ENCODE results near the gene KCNG2.

Gene KCNG2

DNA sequence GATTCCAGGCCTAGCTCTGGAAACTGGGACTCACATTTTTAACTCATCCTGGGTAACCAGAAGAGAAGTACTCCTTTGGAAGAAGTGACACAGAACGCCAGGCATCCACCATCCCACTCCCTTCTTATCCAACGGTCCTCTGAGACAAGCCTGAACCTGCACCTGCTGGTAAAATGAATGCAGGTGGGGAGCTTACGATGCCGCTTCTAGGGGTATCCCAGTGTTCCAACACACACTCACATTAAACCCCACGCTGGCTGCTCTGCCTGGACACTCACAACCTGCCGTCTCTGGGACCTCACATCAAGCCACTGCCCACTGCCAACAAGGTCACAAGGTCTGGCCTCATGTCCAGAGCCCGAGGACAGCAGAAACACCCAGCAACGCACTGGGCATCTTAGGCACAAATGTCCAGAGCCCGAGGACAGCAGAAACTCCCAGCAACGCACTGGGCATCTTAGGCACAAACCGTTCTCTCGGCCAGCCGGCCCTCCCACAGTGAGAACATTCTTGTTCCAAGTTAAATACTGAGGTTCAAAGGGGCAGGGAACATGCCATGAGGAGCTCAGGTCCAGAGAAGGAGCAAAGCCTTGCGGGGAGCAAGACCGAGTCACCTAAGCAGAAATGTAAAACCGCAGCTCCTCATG, 143.9 kb downstream of the KCNG2 start:
- no peak for DNase-seq (ENCODE audit: low read depth)

DNA sequence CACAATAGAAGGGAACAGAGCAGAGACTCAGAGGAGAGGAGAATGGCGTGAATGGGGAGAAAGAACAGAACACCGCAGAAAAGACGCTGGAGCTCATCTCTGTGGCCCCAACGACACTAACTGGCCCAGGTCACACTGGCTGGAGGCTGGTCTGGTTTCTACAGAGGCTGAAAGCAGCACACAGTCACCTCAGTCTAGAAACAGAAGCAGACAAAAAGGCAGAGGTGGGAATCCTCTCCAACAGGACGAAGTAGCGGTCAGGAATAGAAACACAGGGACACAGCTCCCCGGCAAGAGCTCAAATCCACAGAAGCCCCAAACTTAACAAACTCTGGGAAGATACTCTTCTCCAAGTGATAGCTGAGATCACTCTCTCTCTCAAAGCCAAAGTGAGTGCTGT, 144.5 kb downstream of the KCNG2 start:
- DNase-seq (ENCODE audit: low read depth), result no peak

DNA sequence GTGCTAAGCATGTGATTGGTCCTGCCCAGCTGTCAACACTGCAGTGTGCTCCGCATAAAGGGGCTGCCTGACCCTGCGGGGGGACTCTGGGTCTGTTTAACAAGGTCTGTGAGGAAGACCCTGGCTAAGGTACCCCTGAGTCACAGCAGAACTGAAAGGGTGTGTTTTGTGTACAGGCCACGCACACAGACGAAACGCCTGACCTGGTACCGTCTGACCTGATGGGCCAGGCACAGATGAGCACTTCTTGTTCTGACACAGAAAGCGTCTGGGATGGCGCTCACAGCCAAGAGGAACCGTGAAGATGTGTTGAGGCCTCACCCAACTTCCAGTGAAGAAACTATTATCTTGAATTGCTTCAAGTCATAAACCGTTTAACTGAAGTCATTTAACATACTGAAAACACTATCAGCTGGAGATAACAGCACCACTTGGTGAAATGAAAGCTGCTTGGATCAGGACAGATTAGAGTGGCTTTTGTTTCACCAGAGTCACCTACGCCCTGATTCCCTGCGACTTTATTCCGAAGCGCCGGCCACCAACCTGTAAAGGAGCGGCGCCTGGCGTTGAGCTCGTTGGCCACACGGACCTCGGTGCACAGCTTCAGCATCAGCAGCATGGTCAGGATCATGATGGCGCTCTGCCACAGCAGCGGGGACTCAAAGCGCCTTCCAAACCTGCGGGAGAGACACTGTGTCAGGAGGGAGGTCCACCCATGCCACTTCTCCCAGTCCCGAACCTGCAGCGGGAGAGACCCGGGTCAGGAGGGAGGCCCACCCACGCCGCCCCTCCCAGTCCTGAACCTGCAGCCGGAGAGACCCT, 145.3 kb downstream of the KCNG2 start:
- no peak for DNase-seq (ENCODE audit: low read depth)

DNA sequence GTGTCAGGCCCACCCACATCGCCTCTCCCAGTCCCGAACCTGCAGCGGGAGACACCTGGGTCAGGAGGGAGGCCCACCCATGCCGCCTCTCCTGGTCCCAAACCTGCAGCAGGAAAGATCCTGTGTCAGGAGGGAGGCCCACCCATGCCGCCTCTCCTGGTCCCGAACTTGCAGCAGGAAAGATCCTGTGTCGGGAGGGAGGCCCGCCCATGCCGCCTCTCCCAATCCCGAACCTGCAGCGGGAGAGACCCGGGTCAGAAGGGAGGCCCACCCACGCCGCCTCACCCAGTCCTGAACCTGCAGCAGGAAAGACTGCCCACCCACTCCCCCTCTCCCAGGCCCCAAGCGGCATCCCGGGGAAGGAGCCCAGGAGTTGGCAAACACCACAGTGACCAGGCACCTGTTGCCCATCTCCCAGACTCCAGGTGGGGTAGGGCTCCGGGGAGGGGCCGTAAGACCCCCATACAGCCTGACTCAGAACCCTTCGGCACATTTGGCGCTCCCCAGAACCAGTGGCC, 145.9 kb downstream of the KCNG2 start:
- no peak for DNase-seq (ENCODE audit: low read depth)

DNA sequence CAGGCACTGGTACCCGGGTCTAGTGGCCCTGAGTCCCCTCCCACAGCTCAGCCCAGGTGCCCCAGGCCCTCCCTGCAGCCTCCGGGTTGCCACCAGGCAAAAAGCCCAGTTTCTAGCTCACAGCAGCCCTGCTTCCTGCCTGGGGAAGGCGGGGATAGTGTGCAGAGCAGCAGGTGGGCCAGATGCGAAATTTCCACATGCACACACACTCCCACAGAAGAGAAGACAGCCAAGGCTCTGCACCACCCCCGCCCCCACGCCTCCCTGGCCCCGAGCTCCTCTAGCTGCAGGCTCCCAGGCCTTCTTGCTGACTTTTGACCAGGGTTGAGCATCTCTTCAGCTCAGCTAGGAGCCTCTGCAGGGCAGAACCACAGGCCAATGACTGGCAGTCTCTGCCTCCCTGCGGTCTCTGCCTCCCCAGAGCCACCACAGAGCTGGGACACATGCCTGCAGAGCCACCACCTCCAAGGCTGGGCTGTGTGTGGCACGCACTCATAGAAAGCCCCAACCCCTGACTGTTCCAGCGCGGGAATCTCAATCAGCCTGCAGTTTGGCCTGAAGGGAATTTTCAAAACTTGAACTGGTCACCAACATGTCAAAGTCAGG, 146.5 kb downstream of the KCNG2 start:
- no peak for DNase-seq (ENCODE audit: low read depth)

DNA sequence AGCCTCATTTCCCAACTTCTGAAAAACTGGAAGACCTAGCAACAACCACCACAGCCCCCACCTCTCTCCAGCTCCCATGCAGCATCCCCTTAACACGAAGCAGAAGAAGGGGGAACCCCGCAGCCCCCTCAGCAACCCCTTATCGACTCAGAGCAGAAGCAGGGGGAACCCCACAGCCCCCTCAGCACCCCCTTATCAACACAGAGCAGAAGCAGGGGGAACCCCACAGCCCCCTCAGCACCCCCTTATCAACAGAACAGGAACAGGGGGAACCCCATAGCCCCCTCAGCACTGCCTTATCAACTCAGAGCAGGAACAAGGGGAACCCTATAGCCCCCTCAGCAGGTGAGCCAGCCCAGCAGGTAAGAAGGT, 147.0 kb downstream of the KCNG2 start:
- no peak for DNase-seq (ENCODE audit: low read depth)

DNA sequence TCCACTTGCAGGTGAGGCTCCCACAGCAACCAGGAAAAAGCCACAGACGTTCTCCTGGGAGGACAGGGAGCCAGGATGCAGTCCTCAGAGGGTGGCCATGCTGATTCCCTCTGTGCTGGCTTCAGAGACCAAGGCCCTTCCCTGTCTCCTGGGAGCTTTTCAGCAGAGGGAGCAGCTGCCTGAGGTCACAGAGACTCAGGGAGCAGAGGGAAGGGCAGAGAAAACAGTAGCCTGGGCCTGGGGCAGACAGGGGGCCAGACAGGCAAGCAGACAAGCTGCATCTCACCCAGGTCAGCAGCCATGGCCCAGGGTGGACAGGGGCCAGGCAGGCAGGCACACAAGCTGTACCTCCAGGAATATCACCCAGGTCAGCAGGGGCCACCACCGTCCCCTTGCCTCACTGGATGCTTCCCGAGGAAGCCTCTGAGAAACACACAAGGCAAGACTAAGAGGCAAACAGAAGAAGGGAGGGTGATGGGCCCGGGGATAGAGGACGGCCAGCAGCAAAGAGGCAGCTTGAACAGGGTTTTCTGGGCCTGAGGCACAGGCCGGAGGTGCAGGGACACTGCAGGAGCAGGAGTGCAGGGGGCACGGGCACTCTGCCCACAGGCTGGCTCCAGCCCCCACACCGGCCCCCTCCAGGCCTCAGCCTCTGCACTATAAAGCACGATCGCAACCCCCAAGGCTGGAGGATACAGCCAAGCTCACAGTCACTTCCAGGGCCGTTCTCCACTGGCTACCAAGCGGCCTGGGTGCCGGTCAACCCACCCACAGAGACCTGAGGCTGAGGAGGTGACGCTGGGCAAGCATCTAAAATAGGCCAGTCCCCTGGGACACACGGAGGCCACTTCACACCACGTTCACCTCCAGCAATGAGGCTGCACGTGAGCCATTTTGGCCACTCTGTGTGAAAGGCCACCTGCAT, 147.6 kb downstream of the KCNG2 start:
- DNase-seq (ENCODE audit: low read depth), result no peak

DNA sequence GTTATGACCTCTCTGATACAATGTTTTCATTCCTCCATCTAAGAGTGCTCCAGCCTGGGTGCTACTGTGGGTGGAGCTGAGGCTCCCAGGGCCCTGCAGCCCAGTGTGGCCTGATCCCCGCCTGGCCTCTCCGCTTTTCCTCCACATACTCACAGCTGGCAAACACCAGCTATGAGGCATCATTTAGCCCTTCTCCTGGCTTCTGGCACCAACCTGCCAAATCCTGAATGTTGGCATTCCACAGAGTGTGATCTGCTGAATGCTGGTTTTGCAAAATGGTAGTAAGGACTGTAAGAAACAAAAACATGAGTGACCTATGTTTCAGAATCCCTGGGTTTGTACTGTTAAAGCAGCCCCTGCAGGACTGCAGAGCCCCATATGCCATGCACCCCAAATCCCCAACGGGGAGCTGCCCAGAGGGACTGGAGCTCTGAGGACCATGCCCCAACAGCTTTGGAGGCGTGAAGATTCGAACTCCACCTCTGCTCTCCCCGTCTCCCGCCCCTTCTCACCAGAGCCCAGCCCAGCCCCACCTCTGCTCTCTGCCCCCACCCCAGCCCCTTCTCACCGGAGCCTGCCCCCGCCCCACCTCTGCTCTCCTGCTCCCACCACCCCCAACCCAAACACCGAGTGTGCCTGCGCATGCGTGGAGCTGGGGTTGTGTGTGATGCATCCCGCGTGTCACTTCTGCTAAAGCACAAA, 149.5 kb downstream of the KCNG2 start:
- no peak for DNase-seq (ENCODE audit: low read depth)

DNA sequence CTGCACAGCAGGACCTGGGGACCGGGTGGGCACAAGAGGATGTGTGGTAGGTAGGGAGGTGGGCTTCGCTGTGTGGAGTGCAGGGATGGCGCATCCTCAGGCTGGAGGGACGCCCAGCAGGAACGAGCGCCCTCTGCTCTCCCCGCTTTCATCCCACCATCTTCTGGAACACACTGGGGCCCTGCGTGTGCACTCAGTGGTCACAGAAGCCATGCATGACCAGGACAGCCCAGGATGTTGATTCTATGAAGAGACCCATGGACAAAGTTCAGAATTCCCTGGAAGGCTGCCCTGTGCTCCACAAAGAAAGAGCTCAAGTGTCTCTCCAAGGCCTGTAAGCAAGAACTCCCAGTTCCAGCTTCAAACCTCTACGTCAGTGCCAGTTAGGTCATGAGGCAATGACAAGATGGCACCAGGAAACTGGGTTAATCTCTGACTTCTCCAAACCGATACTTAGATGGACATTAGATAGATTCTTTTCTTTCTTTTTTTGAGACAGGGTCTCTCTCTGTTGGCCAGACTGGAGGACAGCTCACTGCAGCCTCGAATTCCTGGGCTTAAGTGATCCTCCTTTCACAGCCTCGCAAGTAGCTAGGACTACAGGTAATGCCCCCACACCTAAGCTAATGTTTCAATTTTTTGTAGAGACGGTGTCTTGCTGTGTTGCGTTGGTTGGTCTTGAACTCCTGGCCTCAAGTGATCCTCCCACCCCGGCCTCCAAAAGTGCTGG, 150.3 kb downstream of the KCNG2 start:
- no peak for DNase-seq (ENCODE audit: low read depth)

DNA sequence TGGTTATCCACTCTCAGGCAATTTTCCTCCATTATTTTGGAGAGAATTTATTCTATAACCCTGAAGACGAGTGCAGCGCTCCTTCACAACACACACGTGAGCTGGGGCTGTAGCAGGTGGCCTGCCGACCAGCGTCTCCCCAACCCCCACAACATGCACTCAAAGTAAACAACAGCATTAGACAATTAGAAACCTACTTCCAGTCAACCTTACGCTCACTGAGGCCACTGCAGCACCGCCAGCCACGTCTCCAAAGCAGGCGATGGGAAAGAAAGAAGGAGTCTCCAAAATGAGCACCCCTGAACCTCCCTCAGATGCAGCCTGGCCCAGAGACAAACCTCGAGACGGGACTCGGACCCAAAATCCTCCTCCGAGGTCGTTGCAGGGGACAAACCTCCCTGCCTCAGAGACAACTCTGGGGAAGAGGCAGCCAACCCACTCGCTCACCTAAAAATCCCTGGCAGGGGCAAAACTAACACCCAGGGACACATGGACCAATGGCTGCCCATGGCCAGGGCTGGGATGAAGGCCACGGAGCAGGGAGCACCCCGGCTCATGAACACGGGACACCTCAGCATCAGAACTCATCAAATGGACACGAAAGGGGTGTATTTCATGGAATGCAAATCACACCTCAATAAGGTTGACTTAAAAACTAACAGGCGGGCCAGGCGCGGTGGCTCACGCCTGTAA, 151.1 kb downstream of the KCNG2 start:
- no peak for DNase-seq (ENCODE audit: low read depth)

Data from activated T-cell treated with anti-CD3 and anti-CD28 coated beads for 48 hours (primary cell).